Astrocyte of the cerebellum (primary cell): ENCODE data around the gene ZHX3.

Experiments used
- DNase-seq: peaks from one replicate; pipeline ENCODE4 v3.0.0-alpha.2; 2011; ENCODE audit warnings: low read depth
- H3K4me3 ChIP-seq: 2 replicates; pipeline ENCODE4 v1.5.1; 2011; ENCODE audit warnings: mild to moderate bottlenecking, low read depth, low read length, moderate library complexity
- CTCF ChIP-seq: IDR thresholded peaks from 2 replicates; pipeline ENCODE4 v1.5.1; 2012; ENCODE audit warnings: low read length, low read depth, moderate library complexity, mild to moderate bottlenecking; ENCODE audit errors: missing control alignments
- in situ Hi-C: cut with HindIII; loops from 2 replicates; pipeline ENCODE4 v1.10.0; 2017; ENCODE audit warnings: low sequenced_read_pairs

The ZHX3 gene

GRCh38 chr20:41176711-41177552 is 140.6 kb downstream of the ZHX3 start:
- in situ Hi-C loops = no loop called here
- H3K4me3 ChIP-seq = no peak overlapping the region
- DNase-seq = no peak
- no peak for TF ChIP-seq CTCF

DNA sequence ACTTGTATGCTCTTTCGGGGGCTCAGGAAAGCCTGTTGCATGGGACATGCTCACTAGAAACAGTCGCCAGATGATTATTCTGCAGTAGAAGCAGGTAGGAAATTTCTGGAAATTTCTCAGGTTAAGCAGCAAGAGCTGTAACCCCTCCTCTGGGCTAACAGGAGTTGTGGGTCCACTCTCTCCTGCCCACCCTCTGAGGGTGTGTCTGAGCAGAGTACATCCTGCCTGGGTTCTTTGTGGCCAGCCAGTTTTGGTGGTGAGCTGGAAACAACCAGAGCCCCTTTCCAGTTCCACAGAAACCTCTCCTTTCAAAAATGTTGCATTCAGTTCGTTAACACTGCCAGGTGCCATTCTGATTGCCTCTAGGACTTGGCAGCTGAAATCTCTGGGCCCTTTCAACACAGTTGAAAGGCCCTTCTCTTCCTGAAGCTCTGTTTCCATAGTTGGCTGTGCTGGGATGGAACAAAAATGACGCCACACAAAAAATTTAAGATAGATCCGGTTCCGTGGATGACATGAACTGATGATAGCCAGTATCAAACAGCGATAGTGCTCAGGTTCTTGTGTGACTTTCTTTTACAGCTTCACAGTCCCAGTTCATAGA is 141.7 kb downstream of the ZHX3 start:
- in situ Hi-C loops = no loop called here
- DNase-seq = no peak
- no peak for TF ChIP-seq CTCF
- H3K4me3 ChIP-seq = no peak overlapping the region

GRCh38 chr20:41175201-41175651 is 142.3 kb downstream of the ZHX3 start:
- in situ Hi-C loops = no loop called here
- TF ChIP-seq CTCF = no peak
- H3K4me3 ChIP-seq = no peak overlapping the region
- DNase-seq = no peak

DNA sequence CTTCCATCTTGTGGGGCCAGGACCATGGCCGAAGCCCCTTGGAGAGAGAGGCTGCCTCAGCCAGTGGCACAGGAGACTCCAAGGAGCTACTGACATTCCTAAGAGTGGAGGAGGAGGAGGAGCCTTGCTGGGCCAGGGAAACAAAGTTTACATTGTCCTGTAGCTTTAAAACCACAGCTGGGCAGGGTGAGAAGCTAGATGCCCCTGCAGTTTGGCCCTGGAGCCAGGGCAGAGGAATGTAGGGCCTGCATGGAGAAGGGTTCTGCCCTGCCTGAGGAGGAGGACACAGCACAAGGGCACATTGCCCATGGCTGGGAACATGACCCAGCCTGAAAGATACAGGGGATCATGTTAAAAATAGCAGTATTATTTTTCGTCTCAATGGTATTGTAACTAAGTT is 142.7 kb downstream of the ZHX3 start:
- no peak for DNase-seq
- no peak for TF ChIP-seq CTCF
- H3K4me3 ChIP-seq = no peak overlapping the region
- in situ Hi-C loops = no loop called here

DNA sequence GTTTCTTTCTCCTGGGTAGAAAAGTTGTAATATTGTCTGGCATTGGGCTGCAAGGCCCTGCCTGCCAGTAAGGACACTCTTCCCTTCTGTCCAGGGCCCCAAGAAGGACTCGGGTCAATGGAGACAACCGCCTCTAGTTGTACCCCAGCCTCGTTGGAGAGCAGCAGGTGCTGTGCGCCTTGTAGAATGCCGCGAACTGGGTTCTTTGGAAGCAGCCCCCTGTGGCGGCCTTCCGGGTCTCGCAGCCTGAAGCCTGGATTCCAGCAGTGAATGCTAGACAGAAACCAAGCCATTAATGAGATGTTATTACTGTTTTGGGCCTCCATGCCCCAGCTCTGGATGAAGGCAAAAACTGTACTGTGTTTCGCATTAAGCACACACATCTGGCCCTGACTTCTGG is 143.2 kb downstream of the ZHX3 start:
- in situ Hi-C loops = no loop called here
- no peak overlapping the region for H3K4me3 ChIP-seq
- no peak for TF ChIP-seq CTCF
- no peak for DNase-seq

DNA sequence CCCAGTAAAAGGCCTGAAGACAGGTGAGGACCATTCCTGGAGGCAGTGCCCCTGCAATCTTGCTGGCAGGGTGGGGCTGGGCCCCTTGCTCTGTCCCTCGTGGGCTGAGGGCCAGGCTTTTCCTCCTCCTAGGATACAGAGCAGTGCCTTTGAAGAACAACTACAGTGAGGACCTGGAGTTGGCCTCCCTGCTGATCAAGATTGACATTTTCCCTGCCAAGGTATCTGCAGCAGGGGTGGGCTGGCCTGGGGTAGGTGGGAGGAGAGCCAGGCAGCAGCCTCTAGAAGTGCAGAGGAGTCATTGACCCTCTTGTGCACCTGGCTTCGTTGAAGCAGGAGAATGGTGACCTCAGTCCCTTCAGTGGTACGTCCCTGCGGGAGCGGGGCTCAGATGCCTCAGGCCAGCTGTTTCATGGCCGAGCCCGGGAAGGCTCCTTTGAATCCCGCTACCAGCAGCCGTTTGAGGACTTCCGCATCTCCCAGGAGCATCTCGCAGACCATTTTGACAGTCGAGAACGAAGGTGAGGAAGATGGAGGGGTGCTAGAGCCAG is 143.7 kb downstream of the ZHX3 start:
- H3K4me3 ChIP-seq = no peak overlapping the region
- DNase-seq = no peak
- TF ChIP-seq CTCF = no peak
- in situ Hi-C loops = no loop called here
